HFF-Myc (cell line): ENCODE results near the gene SMARCC2.

Source experiments
- DNase-seq: peaks from one replicate; pipeline ENCODE4 v3.0.0-alpha.2; 2011; ENCODE audit warnings: low read depth; ENCODE audit errors: extremely low read depth
- H3K4me3 ChIP-seq: replicated peaks from 2 replicates; pipeline ENCODE4 v1.5.1; 2011; ENCODE audit warnings: low read depth, mild to moderate bottlenecking, control low read depth, low read length
- TF ChIP-seq, protein P1 (sequence below): IDR thresholded peaks from 2 replicates; pipeline ENCODE4 v1.5.1; 2012; ENCODE audit warnings: mild to moderate bottlenecking, low read depth, low read length, control low read depth; ENCODE audit errors: missing control alignments

Gene SMARCC2

GRCh38 chr12:56189099-56189917 lies at the start of gene SMARCC2:
SMARCC2 (minus strand) TSS chr12:56189483; CDS start chr12:56189461, 22 bp downstream.
- TF ChIP-seq, protein P1, sequence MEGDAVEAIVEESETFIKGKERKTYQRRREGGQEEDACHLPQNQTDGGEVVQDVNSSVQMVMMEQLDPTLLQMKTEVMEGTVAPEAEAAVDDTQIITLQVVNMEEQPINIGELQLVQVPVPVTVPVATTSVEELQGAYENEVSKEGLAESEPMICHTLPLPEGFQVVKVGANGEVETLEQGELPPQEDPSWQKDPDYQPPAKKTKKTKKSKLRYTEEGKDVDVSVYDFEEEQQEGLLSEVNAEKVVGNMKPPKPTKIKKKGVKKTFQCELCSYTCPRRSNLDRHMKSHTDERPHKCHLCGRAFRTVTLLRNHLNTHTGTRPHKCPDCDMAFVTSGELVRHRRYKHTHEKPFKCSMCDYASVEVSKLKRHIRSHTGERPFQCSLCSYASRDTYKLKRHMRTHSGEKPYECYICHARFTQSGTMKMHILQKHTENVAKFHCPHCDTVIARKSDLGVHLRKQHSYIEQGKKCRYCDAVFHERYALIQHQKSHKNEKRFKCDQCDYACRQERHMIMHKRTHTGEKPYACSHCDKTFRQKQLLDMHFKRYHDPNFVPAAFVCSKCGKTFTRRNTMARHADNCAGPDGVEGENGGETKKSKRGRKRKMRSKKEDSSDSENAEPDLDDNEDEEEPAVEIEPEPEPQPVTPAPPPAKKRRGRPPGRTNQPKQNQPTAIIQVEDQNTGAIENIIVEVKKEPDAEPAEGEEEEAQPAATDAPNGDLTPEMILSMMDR: peak; percentile 53
- H3K4me3 ChIP-seq: peak within 1 kb of the TSS; percentile 80
- DNase-seq: peak; percentile 70

- H3K4me3 ChIP-seq: no peak overlapping the region
- no peak for DNase-seq
- TF ChIP-seq, protein P1: no peak
These were observed 48.3 kb upstream of the SMARCC2 start for GRCh38 chr12:56237552-56237951.

GRCh38 chr12:56236985-56237384 lies 47.7 kb upstream of the SMARCC2 start:
- no peak for DNase-seq
- TF ChIP-seq, protein P1: no peak
- H3K4me3 ChIP-seq: no peak overlapping the region

GRCh38 chr12:56236091-56236490 lies 46.8 kb upstream of the SMARCC2 start:
- no peak overlapping the region for H3K4me3 ChIP-seq
- TF ChIP-seq, protein P1: no peak
- no peak for DNase-seq

DNA sequence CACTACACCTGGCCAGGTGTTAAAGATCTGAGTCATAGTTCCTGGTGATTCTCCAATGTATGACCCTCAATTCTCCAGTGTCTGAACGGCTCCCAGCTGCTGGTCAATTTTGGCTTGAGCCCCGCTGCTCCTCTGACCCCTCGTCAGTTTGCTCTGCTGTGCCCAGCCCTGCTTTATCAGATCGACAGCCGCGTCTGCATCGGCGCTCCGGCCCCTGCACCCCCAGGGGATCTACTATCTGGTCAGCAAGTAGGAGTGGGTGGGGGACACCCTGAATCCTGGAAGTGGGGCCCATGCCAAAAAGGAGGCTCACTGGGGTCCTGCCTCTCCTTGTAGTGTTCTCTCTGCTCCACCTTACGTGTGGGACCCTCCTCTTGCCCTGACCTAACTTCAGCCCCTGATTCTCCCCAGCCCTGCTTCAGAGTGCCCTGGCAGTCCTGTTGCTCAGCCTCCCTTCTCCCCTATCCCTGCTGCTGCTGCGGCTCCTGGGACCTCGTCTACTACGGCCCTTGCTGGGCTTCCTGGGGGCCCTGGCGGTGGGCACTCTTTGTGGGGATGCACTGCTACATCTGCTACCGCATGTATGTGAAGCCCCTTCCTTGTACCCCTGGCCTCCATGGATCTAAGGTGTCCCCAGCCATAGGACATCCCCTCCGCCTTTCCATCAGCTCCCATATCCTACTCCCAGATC lies 45.6 kb upstream of the SMARCC2 start:
- TF ChIP-seq, protein P1: no peak
- DNase-seq: no peak
- no peak overlapping the region for H3K4me3 ChIP-seq

DNA sequence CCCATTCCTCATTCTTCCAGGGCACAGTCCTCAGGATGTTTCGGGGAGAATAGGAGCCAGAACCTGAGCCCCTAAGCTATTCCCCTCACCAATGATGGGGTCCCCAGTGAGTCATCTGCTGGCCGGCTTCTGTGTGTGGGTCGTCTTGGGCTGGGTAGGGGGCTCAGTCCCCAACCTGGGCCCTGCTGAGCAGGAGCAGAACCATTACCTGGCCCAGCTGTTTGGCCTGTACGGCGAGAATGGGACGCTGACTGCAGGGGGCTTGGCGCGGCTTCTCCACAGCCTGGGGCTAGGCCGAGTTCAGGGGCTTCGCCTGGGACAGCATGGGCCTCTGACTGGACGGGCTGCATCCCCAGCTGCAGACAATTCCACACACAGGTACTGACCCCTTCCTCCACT lies 41.9 kb upstream of the SMARCC2 start:
- no peak overlapping the region for H3K4me3 ChIP-seq
- TF ChIP-seq, protein P1: no peak
- DNase-seq: no peak
